HCT116 (cell line): ENCODE results near the gene IRF3. TPM values are rescaled to one million over a fixed set of nuclear protein-coding genes. Genes with fewer than 3 reads are reported as not detected.

Source experiments
- ATAC-seq: fragments of 200-7000 bp; cut with Tn5 transposase; 2 replicates; pipeline ENCODE4 v1.9.1; 2020; ENCODE audit warnings: mild to moderate bottlenecking, moderate library complexity
- BruUV-seq: library from RNA; stranded (reverse); fragments of 400-500 nt; replicated peaks from 2 replicates; lab custom pipeline; 2021; lab: Mats Ljungman, UMichigan
- CTCF ChIA-PET: fragments of 300-600 bp; sonication (Branson Sonifier 250); formaldehyde crosslinking; loops from one replicate; lab custom pipeline; 2021; ENCODE audit warnings: antibody characterized with exemption; lab: Charles Lee
- POLR2A ChIA-PET: fragments of 300-600, 350-600 bp; sonication (Branson Sonifier 250); formaldehyde crosslinking; loops from one replicate; lab custom pipeline; 2021; ENCODE audit warnings: antibody characterized with exemption; lab: Charles Lee
- RAD21 ChIA-PET, 2 experiments: fragments of 300-600 bp; sonication (Branson Sonifier 250); formaldehyde crosslinking; loops; one replicate each; lab custom pipeline; 2023; ENCODE audit warnings: low total read pairs in 2 of 2; ENCODE audit not compliant: uncharacterized antibody in 2 of 2, unreplicated experiment in 2 of 2, low non-redundant PET in 1 of 2; lab: Charles Lee
- DNase-seq: peaks from one replicate; pipeline ENCODE4 v3.0.0-alpha.2; 2010; ENCODE audit warnings: low read depth, low spot score
- H2AFZ ChIP-seq: fragments of 200-600 bp; shearing (Covaris generic), sonication (generic); 2 replicates; pipeline ENCODE4 v1.6.1; 2017; ENCODE audit warnings: low read depth, mixed run types, mixed read lengths, antibody characterized with exemption, low read length; ENCODE audit not compliant: poor library complexity, severe bottlenecking
- H3K27ac ChIP-seq: 2 replicates; pipeline ENCODE4 v1.5.1; 2012; ENCODE audit warnings: low read depth, low read length
- H3K27me3 ChIP-seq: fragments of 200-600 bp; sonication (generic); 2 replicates; pipeline ENCODE4 v1.6.1; 2016; ENCODE audit warnings: mixed run types, low read length, mixed read lengths; ENCODE audit not compliant: insufficient read depth
- H3K36me3 ChIP-seq, 2 experiments: fragments of 200-500 bp in 1 of 2; fragments of 200-600 bp in 1 of 2; sonication (Bioruptor generic) in 1 of 2; sonication (generic) in 1 of 2; 2 replicates each; pipeline versions ENCODE4 v1.5.1 to v1.6.1; 2014 to 2016; ENCODE audit warnings: low read length in 2 of 2, inconsistent platforms in 1 of 2, mixed read lengths in 1 of 2, mixed run types in 1 of 2; ENCODE audit not compliant: insufficient read depth in 2 of 2, control insufficient read depth in 1 of 2
- H3K4me1 ChIP-seq, 2 experiments: fragments of 200-600 bp in 1 of 2; sonication (generic) in 1 of 2; 2 replicates each; pipeline versions ENCODE4 v1.5.1 to v1.6.1; 2012 to 2017; ENCODE audit warnings: low read length in 2 of 2, inconsistent platforms in 1 of 2, mild to moderate bottlenecking in 1 of 2, mixed read lengths in 1 of 2, mixed run types in 1 of 2, moderate library complexity in 1 of 2; ENCODE audit not compliant: insufficient read depth in 2 of 2, control insufficient read depth in 1 of 2
- H3K4me2 ChIP-seq: fragments of 200-600 bp; sonication (generic); 2 replicates; pipeline ENCODE4 v1.6.1; 2017; ENCODE audit warnings: mixed run types, low read length, mixed read lengths
- H3K4me3 ChIP-seq, 2 experiments: fragments of 200-600 bp in 1 of 2; sonication (generic) in 1 of 2; replicated peaks in 1 of 2; 2 replicates each; pipeline ENCODE4 v1.5.1; 2011 to 2016; ENCODE audit warnings: low read length in 2 of 2, control low read depth in 1 of 2, low read depth in 1 of 2, mild to moderate bottlenecking in 1 of 2, mixed read lengths in 1 of 2, mixed run types in 1 of 2
- H3K79me2 ChIP-seq: fragments of 200-600 bp; sonication (generic); 2 replicates; pipeline ENCODE4 v1.6.1; 2017; ENCODE audit warnings: mild to moderate bottlenecking, mixed run types, low read length, moderate library complexity, mixed read lengths; ENCODE audit not compliant: insufficient read depth
- H3K9ac ChIP-seq: fragments of 200-600 bp; sonication (generic); 2 replicates; pipeline ENCODE4 v1.6.1; 2016; ENCODE audit warnings: low read length, mixed read lengths
- H3K9me2 ChIP-seq: fragments of 200-600 bp; sonication (generic), shearing (Covaris generic); 2 replicates; pipeline ENCODE4 v1.6.1; 2017; ENCODE audit warnings: mixed run types, mild to moderate bottlenecking, moderate library complexity; ENCODE audit not compliant: insufficient read depth
- H3K9me3 ChIP-seq, 2 experiments: fragments of 200-500 bp in 1 of 2; fragments of 200-600 bp in 1 of 2; sonication (Bioruptor generic) in 1 of 2; sonication (generic) in 1 of 2; 2 replicates each; pipeline ENCODE4 v1.6.1; 2014 to 2017; ENCODE audit warnings: low read length in 2 of 2, mixed read lengths in 2 of 2, inconsistent platforms in 1 of 2, low read depth in 1 of 2, mild to moderate bottlenecking in 1 of 2, mixed run types in 1 of 2, moderate library complexity in 1 of 2; ENCODE audit not compliant: control insufficient read depth in 1 of 2, insufficient read depth in 1 of 2
- H4K20me1 ChIP-seq: fragments of 200-600 bp; sonication (generic), shearing (Covaris generic); 2 replicates; pipeline ENCODE4 v1.6.1; 2017; ENCODE audit warnings: mixed run types, mild to moderate bottlenecking, moderate library complexity; ENCODE audit not compliant: insufficient read depth
- ATF3 ChIP-seq: IDR thresholded peaks from 2 replicates; pipeline ENCODE4 v1.6.1; 2012
- CBX3 ChIP-seq: IDR thresholded peaks from 2 replicates; pipeline ENCODE4 v1.6.1; 2012; ENCODE audit warnings: low read depth
- EGR1 ChIP-seq: IDR thresholded peaks from 2 replicates; pipeline ENCODE4 v1.6.1; 2012; ENCODE audit warnings: low read depth
- FOSL1 ChIP-seq: IDR thresholded peaks from 2 replicates; pipeline ENCODE4 v1.6.1; 2012; ENCODE audit warnings: low read depth
- POLR2A ChIP-seq: IDR thresholded peaks from 2 replicates; pipeline ENCODE4 v1.7.0; 2011; ENCODE audit warnings: borderline replicate concordance; ENCODE audit not compliant: insufficient read depth, insufficient read length; ENCODE audit errors: extremely low read depth
- POLR2AphosphoS5 ChIP-seq: IDR thresholded peaks from 2 replicates; pipeline ENCODE4 v1.6.1; 2011; ENCODE audit warnings: mild to moderate bottlenecking, low read depth, low read length, moderate library complexity
- SIN3A ChIP-seq: IDR thresholded peaks from 2 replicates; pipeline ENCODE4 v1.6.1; 2012; ENCODE audit warnings: low read depth
- SP1 ChIP-seq: IDR thresholded peaks from 2 replicates; pipeline ENCODE4 v1.6.1; 2012; ENCODE audit warnings: low read depth
- TCF7L2 ChIP-seq: IDR thresholded peaks from 2 replicates; pipeline ENCODE4 v1.7.0; 2011; ENCODE audit warnings: borderline replicate concordance, inconsistent platforms; ENCODE audit not compliant: insufficient read depth, insufficient read length; ENCODE audit errors: extremely low read depth
- YY1 ChIP-seq: IDR thresholded peaks from 2 replicates; pipeline ENCODE4 v1.6.1; 2011; ENCODE audit warnings: low read length, low read depth, moderate library complexity, mild to moderate bottlenecking; ENCODE audit not compliant: insufficient replicate concordance; ENCODE audit errors: extremely low read depth
- ZFX ChIP-seq: fragments of 450-650 bp; IDR thresholded peaks from 2 replicates; pipeline ENCODE4 v1.6.1; 2017
- intact Hi-C: fragments of 100-400 bp; cut with micrococcal nuclease; formaldehyde crosslinking; loops from 2 replicates; pipeline ENCODE4 v1.10.0; 2022
- total RNA-seq: library from RNA; stranded (reverse); gene quantifications from one replicate; pipeline ENCODE4 v1.2.1, GENCODE V29; 2021; ENCODE audit not compliant: unreplicated experiment
- TF ChIP-seq, protein P1 (sequence below): IDR thresholded peaks from 2 replicates; pipeline ENCODE4 v1.6.1; 2012; ENCODE audit warnings: low read depth
- TF ChIP-seq, protein P2 (sequence below), 3 experiments: fragments of 200-600 bp in 1 of 3; sonication (generic) in 1 of 3; IDR thresholded peaks in 2 of 3; conservative IDR thresholded peaks in 1 of 3; 2 replicates each; pipeline ENCODE4 v1.5.1; 2012 to 2017; ENCODE audit warnings: low read depth in 2 of 3, low read length in 2 of 3, antibody characterized with exemption in 1 of 3, borderline replicate concordance in 1 of 3, control low read depth in 1 of 3, mild to moderate bottlenecking in 1 of 3, mixed read lengths in 1 of 3, mixed run types in 1 of 3, moderate library complexity in 1 of 3; ENCODE audit not compliant: insufficient read depth in 1 of 3

The IRF3 gene
- total RNA-seq, 1 experiment from 2014 or later, result 129 TPM

DNA sequence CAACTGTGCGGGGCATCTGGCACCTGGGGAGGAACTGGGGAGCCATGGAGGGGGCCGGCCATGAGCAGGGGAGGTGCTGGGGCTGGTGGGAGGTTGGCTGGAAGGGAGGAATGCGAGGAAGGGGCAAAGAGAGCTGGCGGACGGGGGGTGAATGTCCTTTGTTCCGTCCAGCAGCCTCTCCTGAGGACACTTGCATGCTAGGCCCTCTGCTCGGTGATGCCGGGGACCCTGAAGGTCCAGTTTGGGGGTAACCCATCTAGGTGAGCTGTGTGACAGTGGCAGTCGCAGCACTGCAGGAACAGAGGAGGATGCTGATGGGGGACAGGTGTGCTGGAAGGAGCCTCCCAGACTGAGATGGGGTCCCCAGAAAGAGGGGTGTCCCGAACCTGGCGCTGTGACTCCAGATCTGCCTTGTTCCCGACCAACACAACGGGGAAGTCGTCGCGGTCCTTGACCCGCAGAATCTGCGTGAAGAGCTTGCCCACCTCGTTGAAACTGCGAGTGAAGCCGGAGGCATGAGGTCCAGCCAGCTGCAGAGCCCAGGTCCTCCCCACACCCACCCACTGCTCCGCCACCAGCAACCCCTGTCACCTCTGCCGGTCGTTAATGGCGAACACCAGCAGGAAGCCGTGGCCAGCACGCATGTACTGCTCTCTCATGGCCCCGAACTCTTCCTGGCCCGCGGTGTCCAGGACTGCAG lies 29.3 kb downstream of the IRF3 start:
- no peak overlapping the region for H3K9ac ChIP-seq
- CTCF ChIA-PET, result interaction anchor here (0.5 kb wide), 1 partner anchor 42 kb away, joined by 3 read pairs; no protein-coding TSS in a partner anchor
- H3K9me2 ChIP-seq, result no peaks in the 10 kb centered on the region
- ATAC-seq, result no peak
- intact Hi-C loops, result no loop called here
- peaks cover 11 to 40% of the 10 kb centered on the region in 2 experiments for H3K4me1 ChIP-seq
- BruUV-seq, result no TSS peak
- RAD21 ChIA-PET, result no interaction called here
- TF ChIP-seq ATF3 (no peak), SP1 (no peak), FOSL1 (no peak), YY1 (no peak), ZFX (no peak), SIN3A (no peak), CBX3 (no peak), EGR1 (no peak), POLR2A (no peak), TCF7L2 (no peak), POLR2AphosphoS5 (no peak)
- TF ChIP-seq, protein P1, sequence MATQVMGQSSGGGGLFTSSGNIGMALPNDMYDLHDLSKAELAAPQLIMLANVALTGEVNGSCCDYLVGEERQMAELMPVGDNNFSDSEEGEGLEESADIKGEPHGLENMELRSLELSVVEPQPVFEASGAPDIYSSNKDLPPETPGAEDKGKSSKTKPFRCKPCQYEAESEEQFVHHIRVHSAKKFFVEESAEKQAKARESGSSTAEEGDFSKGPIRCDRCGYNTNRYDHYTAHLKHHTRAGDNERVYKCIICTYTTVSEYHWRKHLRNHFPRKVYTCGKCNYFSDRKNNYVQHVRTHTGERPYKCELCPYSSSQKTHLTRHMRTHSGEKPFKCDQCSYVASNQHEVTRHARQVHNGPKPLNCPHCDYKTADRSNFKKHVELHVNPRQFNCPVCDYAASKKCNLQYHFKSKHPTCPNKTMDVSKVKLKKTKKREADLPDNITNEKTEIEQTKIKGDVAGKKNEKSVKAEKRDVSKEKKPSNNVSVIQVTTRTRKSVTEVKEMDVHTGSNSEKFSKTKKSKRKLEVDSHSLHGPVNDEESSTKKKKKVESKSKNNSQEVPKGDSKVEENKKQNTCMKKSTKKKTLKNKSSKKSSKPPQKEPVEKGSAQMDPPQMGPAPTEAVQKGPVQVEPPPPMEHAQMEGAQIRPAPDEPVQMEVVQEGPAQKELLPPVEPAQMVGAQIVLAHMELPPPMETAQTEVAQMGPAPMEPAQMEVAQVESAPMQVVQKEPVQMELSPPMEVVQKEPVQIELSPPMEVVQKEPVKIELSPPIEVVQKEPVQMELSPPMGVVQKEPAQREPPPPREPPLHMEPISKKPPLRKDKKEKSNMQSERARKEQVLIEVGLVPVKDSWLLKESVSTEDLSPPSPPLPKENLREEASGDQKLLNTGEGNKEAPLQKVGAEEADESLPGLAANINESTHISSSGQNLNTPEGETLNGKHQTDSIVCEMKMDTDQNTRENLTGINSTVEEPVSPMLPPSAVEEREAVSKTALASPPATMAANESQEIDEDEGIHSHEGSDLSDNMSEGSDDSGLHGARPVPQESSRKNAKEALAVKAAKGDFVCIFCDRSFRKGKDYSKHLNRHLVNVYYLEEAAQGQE, result no peak
- TF ChIP-seq, protein P2, sequence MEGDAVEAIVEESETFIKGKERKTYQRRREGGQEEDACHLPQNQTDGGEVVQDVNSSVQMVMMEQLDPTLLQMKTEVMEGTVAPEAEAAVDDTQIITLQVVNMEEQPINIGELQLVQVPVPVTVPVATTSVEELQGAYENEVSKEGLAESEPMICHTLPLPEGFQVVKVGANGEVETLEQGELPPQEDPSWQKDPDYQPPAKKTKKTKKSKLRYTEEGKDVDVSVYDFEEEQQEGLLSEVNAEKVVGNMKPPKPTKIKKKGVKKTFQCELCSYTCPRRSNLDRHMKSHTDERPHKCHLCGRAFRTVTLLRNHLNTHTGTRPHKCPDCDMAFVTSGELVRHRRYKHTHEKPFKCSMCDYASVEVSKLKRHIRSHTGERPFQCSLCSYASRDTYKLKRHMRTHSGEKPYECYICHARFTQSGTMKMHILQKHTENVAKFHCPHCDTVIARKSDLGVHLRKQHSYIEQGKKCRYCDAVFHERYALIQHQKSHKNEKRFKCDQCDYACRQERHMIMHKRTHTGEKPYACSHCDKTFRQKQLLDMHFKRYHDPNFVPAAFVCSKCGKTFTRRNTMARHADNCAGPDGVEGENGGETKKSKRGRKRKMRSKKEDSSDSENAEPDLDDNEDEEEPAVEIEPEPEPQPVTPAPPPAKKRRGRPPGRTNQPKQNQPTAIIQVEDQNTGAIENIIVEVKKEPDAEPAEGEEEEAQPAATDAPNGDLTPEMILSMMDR (IDR thresholded peaks at IDR 0.05 in 2 of 3, conservative IDR thresholded peaks at IDR 0.05 in 1 of 3; ENCODE audit: borderline replicate concordance in 1 of 3, insufficient read depth in 1 of 3, low read depth in 2 of 3, low read length in 2 of 3), result no peak
- H3K9me3 ChIP-seq, result no peaks in the 10 kb centered on the region
- H3K27ac ChIP-seq, result no peak overlapping the region
- no peak for DNase-seq
- H2AFZ ChIP-seq, result no peak overlapping the region
- POLR2A ChIA-PET, result no interaction called here
- H3K27me3 ChIP-seq, result no peaks in the 10 kb centered on the region
- no peaks in the 10 kb centered on the region for H4K20me1 ChIP-seq
- H3K4me3 ChIP-seq, result no peak overlapping the region
- H3K79me2 ChIP-seq, result peaks cover 9% of the 10 kb centered on the region; the same call in 1 of the 2 replicates
- H3K36me3 ChIP-seq, result no peaks in the 10 kb centered on the region; a peak in 1 of 4 replicates
- H3K4me2 ChIP-seq, result no peak overlapping the region
